CD14-positive monocyte (primary cell): ENCODE data around the gene MED13L. TPM values are rescaled to one million over a fixed set of nuclear protein-coding genes. Genes with fewer than 3 reads are reported as not detected.
A peak's percentile ranks its signal among the peaks of the same experiment; 100 is the strongest.

ENCODE experiments used
- DNase-seq, 3 donors: peaks; one replicate each; pipeline ENCODE4 v3.0.0-alpha.2; 2011 to 2022
- H2AFZ ChIP-seq: 2 replicates; pipeline ENCODE4 v1.6.0; 2012; ENCODE audit warnings: mild to moderate bottlenecking, low read depth, low read length, inconsistent platforms; ENCODE audit not compliant: insufficient read depth, poor library complexity, severe bottlenecking
- H3K27ac ChIP-seq, 2 donors: 1 replicate in 1 of 2; 2 replicates in 1 of 2; pipeline ENCODE4 v1.5.1; 2012 to 2013; ENCODE audit warnings: low read length in 2 of 2, control low read depth in 1 of 2, inconsistent platforms in 1 of 2, low read depth in 1 of 2, mild to moderate bottlenecking in 1 of 2
- H3K27me3 ChIP-seq, 2 donors: one replicate each; pipeline versions ENCODE4 v1.6.0 to v1.6.1; 2011 to 2013; ENCODE audit warnings: low read length in 2 of 2; ENCODE audit not compliant: control insufficient read depth in 2 of 2, insufficient read depth in 2 of 2
- H3K36me3 ChIP-seq, 2 donors: replicated peaks in 1 of 2; 1 replicate in 1 of 2; 2 replicates in 1 of 2; pipeline versions ENCODE4 v1.5.1 to v1.6.1; 2012 to 2013; ENCODE audit warnings: low read length in 2 of 2, control low read depth in 1 of 2, inconsistent platforms in 1 of 2, mild to moderate bottlenecking in 1 of 2; ENCODE audit not compliant: insufficient read depth in 2 of 2, control insufficient read depth in 1 of 2
- H3K4me1 ChIP-seq, 2 donors: 1 replicate in 1 of 2; 2 replicates in 1 of 2; pipeline versions ENCODE4 v1.5.1 to v1.6.1; 2012 to 2013; ENCODE audit warnings: low read length in 2 of 2, control low read depth in 1 of 2, inconsistent platforms in 1 of 2, mild to moderate bottlenecking in 1 of 2, moderate library complexity in 1 of 2; ENCODE audit not compliant: insufficient read depth in 2 of 2, control insufficient read depth in 1 of 2
- H3K4me2 ChIP-seq: replicated peaks from 2 replicates; pipeline ENCODE3; 2012; ENCODE audit warnings: low read length, moderate library complexity, mild to moderate bottlenecking; ENCODE audit not compliant: poor library complexity, severe bottlenecking; ENCODE audit errors: extremely low read depth
- H3K4me3 ChIP-seq, 3 experiments: fragments of 200-600 bp in 1 of 3; sonication (generic) in 1 of 3; replicated peaks in 1 of 3; 1 replicate in 2 of 3; 2 replicates in 1 of 3; pipeline ENCODE4 v1.5.1; 2011 to 2013; ENCODE audit warnings: low read length in 3 of 3, mild to moderate bottlenecking in 3 of 3, control low read depth in 2 of 3, low read depth in 2 of 3, inconsistent platforms in 1 of 3, moderate library complexity in 1 of 3
- H3K79me2 ChIP-seq: 2 replicates; pipeline ENCODE4 v1.6.0; 2012; ENCODE audit warnings: mild to moderate bottlenecking, control low read depth, inconsistent platforms, low read length, moderate library complexity; ENCODE audit not compliant: insufficient read depth
- H3K9ac ChIP-seq: 2 replicates; pipeline ENCODE4 v1.6.0; 2017; ENCODE audit warnings: low read length, mild to moderate bottlenecking; ENCODE audit not compliant: insufficient read depth, poor library complexity, severe bottlenecking
- H3K9me3 ChIP-seq, 2 donors: replicated peaks in 1 of 2; 1 replicate in 1 of 2; 2 replicates in 1 of 2; pipeline versions ENCODE4 v1.5.1 to v1.6.1; 2012 to 2013; ENCODE audit warnings: low read length in 2 of 2, control low read depth in 1 of 2; ENCODE audit not compliant: control insufficient read depth in 1 of 2, insufficient read depth in 1 of 2
- H4K20me1 ChIP-seq: 2 replicates; pipeline ENCODE4 v1.6.0; 2012; ENCODE audit warnings: mild to moderate bottlenecking, low read length, control low read depth, moderate library complexity; ENCODE audit not compliant: insufficient read depth
- H3K27ac Mint-ChIP-seq, 7 donors: one replicate each; pipeline ENCODE4 v1.8.0; 2020; ENCODE audit warnings: mild to moderate bottlenecking in 7 of 7, mixed read lengths in 7 of 7, moderate library complexity in 6 of 7, inconsistent platforms in 2 of 7
- H3K27me3 Mint-ChIP-seq, 3 donors: one replicate each; pipeline ENCODE4 v1.8.0; 2021 to 2022; ENCODE audit warnings: low read depth in 3 of 3, mild to moderate bottlenecking in 3 of 3, mixed read lengths in 3 of 3, moderate library complexity in 3 of 3, inconsistent platforms in 1 of 3
- H3K36me3 Mint-ChIP-seq, 2 donors: one replicate each; pipeline ENCODE4 v1.8.0; 2020; ENCODE audit warnings: mixed read lengths in 2 of 2, inconsistent platforms in 1 of 2, mild to moderate bottlenecking in 1 of 2
- H3K4me1 Mint-ChIP-seq: one replicate; pipeline ENCODE4 v1.8.0; 2020; ENCODE audit warnings: mild to moderate bottlenecking, mixed read lengths
- H3K4me3 Mint-ChIP-seq, 2 donors: one replicate each; pipeline ENCODE4 v1.8.0; 2020; ENCODE audit warnings: mild to moderate bottlenecking in 2 of 2, mixed read lengths in 2 of 2, moderate library complexity in 1 of 2
- H3K9me3 Mint-ChIP-seq, 7 donors: one replicate each; pipeline ENCODE4 v1.8.0; 2020 to 2022; ENCODE audit warnings: mixed read lengths in 7 of 7, mild to moderate bottlenecking in 6 of 7, moderate library complexity in 6 of 7, inconsistent platforms in 2 of 7
- CTCF ChIP-seq: fragments of 200-600 bp; IDR thresholded peaks from one replicate; pipeline ENCODE4 v1.8.0; 2022; ENCODE audit warnings: antibody characterized with exemption, mild to moderate bottlenecking
- WGBS: methylation state at CpG from one replicate; pipeline ENCODE4 v1.1.5; 2013; ENCODE audit warnings: missing lambda C conversion rate; ENCODE audit not compliant: insufficient coverage; 5-methylcytosine and 5-hydroxymethylcytosine counted together
- intact Hi-C, 2 donors: fragments of 100-400 bp; cut with micrococcal nuclease; formaldehyde crosslinking; loops; one replicate each; pipeline versions ENCODE4 v1.15.0 to v1.15.1; 2023
- polyA plus RNA-seq, 3 donors: library from polyadenylated mRNA; depleted of rRNA in 1 of 3; unstranded in 2 of 3; stranded (reverse) in 1 of 3; fragments of 300-500 nt in 2 of 3; fragments of >200 nt in 1 of 3; fragmentation: Illumina TruSeq in 2 of 3; gene quantifications; 1 replicate in 2 of 3; 2 replicates in 1 of 3; pipeline ENCODE4 v1.2.3, GENCODE V29; 2012 to 2021

Gene MED13L
- polyA plus RNA-seq, 3 donors = 4.4 to 42.0 (median 7.5) TPM

GRCh38 chr12:116259800-116260577 is 17.5 kb downstream of the MED13L start:
- H3K27me3 Mint-ChIP-seq = no peaks in the 10 kb centered on the region
- H3K27ac Mint-ChIP-seq = peak overlapping the region in 1 of 7 donors; percentile 12
- no peaks in the 10 kb centered on the region for H3K36me3 ChIP-seq
- no peak for TF ChIP-seq CTCF
- WGBS = 100% methylated on average over 1 of the region's 9 CpGs
- peaks cover 100% of the 10 kb centered on the region for H4K20me1 ChIP-seq
- H3K9me3 Mint-ChIP-seq = no peaks in the 10 kb centered on the region
- no peaks in the 10 kb centered on the region for H3K27me3 ChIP-seq
- DNase-seq = no peak
- intact Hi-C loops = no loop called here
- no peak overlapping the region for H3K4me2 ChIP-seq
- no peak overlapping the region for H3K4me3 Mint-ChIP-seq
- H2AFZ ChIP-seq = no peak overlapping the region
- peaks cover 100% of the 10 kb centered on the region for H3K79me2 ChIP-seq
- H3K9ac ChIP-seq = no peak overlapping the region
- H3K4me3 ChIP-seq = no peak overlapping the region
- peaks cover 0 to 3% of the 10 kb centered on the region in 2 donors for H3K36me3 Mint-ChIP-seq
- H3K4me1 ChIP-seq = peaks cover 18 to 22% of the 10 kb centered on the region in 2 donors
- H3K4me1 Mint-ChIP-seq = peaks cover 33% of the 10 kb centered on the region
- no peaks in the 10 kb centered on the region for H3K9me3 ChIP-seq
- peak overlapping the region in 1 of 2 donors; percentile 43 for H3K27ac ChIP-seq

DNA sequence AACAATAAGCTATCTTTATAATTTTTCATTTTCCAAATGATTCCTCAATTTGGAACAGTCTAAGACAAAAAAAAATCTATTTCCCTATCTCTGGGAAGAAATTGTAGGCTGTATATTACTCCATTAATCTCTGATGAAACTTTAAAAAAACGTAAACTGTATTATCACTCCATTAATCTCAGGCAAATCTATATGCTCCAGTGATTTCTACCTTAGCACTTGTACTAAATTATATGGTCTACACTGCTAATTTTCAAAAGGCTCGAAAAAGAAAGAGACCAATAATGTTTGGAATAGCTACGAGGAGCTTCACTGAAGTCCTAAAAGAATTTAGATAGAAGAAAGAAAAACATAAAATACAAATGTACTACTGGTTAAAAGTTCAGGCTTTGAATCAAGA is 19.7 kb downstream of the MED13L start:
- Histone ChIP-seq H3K9me3 (no peaks in the 10 kb centered on the region), H2AFZ (no peak overlapping the region), H3K27ac (peak overlapping the region in 1 of 2 donors; percentile 14), H3K4me3 (no peak overlapping the region), H3K36me3 (no peaks in the 10 kb centered on the region), H3K79me2 (peaks cover 100% of the 10 kb centered on the region), H3K27me3 (no peaks in the 10 kb centered on the region), H3K9ac (no peak overlapping the region), H3K4me1 (peaks cover 0 to 4% of the 10 kb centered on the region in 2 donors), H4K20me1 (peaks cover 100% of the 10 kb centered on the region), H3K4me2 (no peak overlapping the region)
- no peak for DNase-seq
- no CpG with 5 or more reads among the region's 3 CpGs for WGBS
- no peak for TF ChIP-seq CTCF
- Mint-ChIP-seq H3K36me3 (peaks cover 0 to 3% of the 10 kb centered on the region in 2 donors), H3K9me3 (no peaks in the 10 kb centered on the region), H3K4me1 (peaks cover 43% of the 10 kb centered on the region), H3K4me3 (no peak overlapping the region), H3K27me3 (no peaks in the 10 kb centered on the region), H3K27ac (peak overlapping the region in 1 of 7 donors; percentile 43)
- intact Hi-C loops = no loop called here
